Activated T-cell treated with anti-CD3 and anti-CD28 coated beads, Interleukin-2, amount 50 U/mL, for 48 hours (primary cell): ENCODE results near the gene ZNF141.
"Not testable (repeated sequence)": the region's sequence is repeated elsewhere in the genome, so short reads cannot be mapped to it uniquely, and the experiment has no call there.

Source experiments
- DNase-seq, 2 experiments: peaks; one replicate each; pipeline ENCODE4 v3.0.0-alpha.2; 2020

The ZNF141 gene

GRCh38 chr4:337143-337931 is at the start of gene ZNF141:
TSS of gene ZNF141 (plus strand) at chr4:337814. CDS start at chr4:337984, 170 bp downstream.
- DNase-seq: peak; percentile 93

- DNase-seq: no peak
Observed at GRCh38 chr4:288891-289290, 48.7 kb upstream of the ZNF141 start.

DNA sequence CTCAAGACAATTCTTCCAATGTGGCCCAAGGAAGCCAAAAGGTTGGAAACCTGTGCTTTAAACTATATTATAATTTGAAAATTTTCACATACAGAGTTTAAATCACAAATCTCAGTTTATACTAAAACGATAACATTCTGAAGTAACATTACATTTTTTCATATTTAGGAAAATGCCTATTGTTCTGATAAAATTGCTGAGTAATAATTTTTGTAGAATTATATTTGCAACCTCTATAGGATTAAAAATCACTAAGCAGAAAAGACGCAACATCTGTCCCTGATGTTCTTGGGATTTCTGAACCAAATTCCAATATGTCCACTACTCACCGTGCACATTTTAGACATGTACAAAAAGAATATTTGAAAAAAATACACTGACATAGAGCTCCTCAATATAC is 42.9 kb upstream of the ZNF141 start:
- DNase-seq: no peak

- DNase-seq: no peak
Observed at GRCh38 chr4:302381-302780, 35.2 kb upstream of the ZNF141 start.

- DNase-seq: not testable (repeated sequence)
Observed at GRCh38 chr4:304516-304915, 33.1 kb upstream of the ZNF141 start.

DNA sequence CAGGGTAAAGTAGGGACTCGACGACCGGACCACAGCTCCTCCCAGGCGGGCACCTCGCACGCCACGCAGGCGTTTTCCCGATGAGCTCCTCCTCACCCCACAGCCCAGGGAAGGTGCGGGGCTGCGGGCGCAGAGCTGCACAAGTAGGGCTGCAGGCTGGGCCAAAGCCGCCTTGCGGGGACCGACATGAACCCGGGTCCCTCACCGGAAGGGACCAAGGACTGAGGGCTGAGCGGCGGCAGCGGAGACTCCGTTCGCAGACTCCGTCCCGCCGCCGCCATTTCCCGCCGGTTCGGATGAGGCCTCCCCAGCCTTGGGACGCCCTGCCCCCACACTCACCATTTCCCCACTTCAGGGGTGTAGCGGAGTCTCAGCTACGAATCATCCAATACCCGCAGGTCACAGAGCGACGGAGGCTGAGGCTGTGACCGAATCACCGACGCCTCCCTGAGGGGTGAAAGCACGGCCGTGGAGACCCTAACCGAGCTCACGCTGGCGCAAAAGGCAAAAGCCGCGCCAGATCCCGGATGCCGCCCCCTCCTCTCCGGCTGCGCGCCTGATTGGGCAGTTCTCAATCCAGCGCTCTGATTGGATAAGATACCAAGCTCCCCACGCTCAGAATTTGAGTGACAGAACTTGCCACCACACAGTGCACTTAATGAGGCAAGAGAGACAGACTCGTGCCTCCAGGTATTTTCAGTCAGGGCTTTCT is 32.5 kb upstream of the ZNF141 start, which contains the start of gene ZNF732:
TSS of gene ZNF732 (minus strand) at position 506 of the 712 bp plus-strand sequence. CDS start at position 342, 164 bp downstream.
- no peak for DNase-seq

- DNase-seq: no peak
Observed at GRCh38 chr4:306551-306961, 31.1 kb upstream of the ZNF141 start.

DNA sequence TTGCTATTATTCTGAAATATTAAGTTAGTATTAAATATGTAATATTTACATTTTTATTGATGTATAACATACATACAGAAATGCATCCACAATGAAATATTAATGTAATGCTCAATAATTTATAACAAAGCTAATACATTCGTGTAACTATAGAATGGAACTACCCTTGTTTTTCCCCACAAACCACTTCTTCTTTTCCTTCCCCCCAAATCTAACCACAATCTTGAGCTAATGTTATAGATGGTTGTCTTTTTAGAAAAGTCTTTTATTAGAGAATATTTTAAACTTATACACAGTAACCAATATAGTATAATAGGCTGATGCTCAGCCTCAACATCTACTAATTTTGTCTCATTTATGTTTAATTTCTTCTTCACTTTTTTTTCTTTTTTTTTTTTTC is 27.8 kb upstream of the ZNF141 start:
- DNase-seq: no peak

DNA sequence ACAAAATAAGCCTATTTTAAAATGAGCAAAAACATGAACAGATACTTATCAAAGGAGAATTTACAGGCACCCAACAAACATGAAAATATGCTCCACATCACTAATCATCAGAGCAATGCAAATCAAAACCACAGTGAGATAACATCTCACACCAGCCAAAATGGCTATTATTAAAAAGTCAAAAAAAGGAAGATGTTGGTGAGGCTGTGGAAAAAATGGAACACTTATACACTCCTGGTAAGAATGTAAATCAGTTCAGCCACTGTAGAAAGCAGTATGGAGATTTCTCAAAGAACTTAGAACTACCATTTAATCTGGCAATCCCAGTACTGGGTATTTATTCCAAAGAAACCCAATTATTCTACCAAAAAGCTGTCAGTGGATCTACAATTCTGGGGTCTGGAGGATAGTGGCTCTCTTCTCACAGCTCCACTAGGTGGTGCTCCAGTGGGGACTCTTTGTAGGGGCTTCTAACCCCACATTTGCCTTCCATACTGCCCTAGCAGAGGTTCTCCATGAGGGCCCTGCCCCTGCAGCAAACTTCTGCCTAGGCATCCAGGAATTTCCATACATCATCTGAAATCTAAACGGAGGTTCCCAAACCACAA is 23.2 kb upstream of the ZNF141 start:
- DNase-seq: no peak

- DNase-seq: no peak
Observed at GRCh38 chr4:328729-329128, 8.9 kb upstream of the ZNF141 start.

- DNase-seq: no peak
Observed at GRCh38 chr4:335515-335914, 2.1 kb upstream of the ZNF141 start.

GRCh38 chr4:336099-336892 is 1.3 kb upstream of the ZNF141 start:
- DNase-seq: peak in 1 of 2 experiments; percentile 24

- no peak for DNase-seq
Observed at GRCh38 chr4:336893-337142, 796 bp upstream of the ZNF141 start.

DNA sequence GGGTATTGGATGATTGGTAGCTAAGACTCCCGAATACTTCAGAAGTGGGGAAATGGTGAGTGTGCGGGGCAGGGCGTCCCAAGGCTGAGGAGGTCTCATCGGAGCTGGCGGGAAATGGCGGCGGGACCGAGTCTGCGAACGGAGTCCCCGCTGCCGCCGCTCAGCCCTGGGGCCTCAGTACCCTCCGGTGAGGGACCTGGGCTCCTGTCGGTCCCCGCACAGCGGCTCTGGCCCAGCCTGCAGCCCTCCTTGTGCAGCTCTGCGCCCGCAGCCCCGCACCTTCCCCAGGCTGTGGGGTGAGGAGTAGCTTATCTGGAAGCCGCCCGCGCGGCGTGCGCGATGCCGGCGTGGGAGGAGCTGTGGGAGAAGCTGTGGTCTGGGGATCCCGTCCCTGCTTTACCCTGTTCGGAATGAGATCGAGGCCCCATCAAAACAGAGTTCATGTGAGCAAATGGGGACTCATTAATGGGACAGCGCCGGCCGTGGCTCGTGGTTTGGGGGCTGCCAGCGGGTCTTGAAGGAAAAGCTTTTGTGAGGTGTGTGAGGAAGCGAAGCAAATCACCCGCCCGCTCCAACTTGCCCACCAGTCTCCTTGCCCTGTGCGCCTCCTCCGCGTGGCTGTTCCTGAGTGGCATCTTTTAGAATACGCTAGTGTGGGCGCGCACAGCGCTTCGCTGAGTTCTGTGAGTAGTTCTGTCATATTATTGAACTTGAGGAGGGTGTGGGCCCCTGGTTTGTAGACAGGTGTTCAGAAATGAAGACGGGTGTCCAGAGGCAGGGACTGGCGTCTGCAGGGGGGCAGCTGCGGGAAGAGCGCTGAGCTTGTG is 531 bp downstream of the ZNF141 start:
- peak; percentile 73 to 77 for DNase-seq

DNA sequence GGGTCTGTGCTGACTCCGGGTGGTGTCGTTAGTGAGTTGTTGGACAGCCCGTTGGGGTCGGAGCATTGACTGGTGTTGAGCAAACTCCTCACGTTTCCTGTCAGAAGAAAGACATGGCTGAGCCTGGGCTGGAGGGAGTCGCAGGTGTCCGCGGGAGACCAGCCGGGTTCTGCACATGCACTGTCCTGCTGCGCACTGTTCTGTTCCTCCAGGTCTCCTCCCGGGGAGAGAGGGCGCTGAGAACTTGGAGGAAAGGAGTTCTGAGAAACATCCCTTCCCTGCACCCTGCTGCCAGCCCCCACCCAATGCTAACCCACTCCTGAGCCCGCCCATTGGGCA is 1.1 kb downstream of the ZNF141 start:
- no peak for DNase-seq

- DNase-seq: no peak
Observed at GRCh38 chr4:340011-340410, 2.4 kb downstream of the ZNF141 start.

DNA sequence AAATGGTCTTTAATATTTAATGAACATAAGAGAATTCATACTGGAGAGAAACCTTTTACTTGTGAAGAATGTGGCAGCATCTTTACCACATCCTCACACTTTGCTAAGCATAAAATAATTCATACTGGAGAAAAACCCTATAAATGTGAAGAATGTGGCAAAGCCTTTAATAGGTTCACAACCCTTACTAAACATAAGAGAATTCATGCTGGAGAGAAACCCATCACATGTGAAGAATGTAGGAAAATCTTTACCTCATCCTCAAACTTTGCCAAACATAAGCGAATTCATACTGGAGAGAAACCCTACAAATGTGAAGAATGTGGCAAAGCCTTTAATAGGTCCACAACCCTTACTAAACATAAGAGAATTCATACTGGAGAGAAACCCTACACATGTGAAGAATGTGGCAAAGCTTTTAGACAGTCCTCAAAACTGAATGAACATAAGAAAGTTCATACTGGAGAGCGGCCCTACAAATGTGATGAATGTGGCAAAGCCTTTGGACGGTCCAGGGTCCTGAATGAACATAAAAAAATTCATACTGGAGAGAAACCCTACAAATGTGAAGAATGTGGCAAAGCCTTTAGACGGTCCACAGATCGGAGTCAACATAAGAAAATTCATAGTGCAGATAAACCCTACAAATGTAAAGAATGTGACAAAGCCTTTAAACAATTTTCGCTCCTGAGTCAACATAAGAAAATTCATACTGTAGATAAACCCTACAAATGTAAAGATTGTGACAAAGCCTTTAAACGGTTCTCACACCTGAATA is 35.6 kb downstream of the ZNF141 start:
- DNase-seq: no peak

DNA sequence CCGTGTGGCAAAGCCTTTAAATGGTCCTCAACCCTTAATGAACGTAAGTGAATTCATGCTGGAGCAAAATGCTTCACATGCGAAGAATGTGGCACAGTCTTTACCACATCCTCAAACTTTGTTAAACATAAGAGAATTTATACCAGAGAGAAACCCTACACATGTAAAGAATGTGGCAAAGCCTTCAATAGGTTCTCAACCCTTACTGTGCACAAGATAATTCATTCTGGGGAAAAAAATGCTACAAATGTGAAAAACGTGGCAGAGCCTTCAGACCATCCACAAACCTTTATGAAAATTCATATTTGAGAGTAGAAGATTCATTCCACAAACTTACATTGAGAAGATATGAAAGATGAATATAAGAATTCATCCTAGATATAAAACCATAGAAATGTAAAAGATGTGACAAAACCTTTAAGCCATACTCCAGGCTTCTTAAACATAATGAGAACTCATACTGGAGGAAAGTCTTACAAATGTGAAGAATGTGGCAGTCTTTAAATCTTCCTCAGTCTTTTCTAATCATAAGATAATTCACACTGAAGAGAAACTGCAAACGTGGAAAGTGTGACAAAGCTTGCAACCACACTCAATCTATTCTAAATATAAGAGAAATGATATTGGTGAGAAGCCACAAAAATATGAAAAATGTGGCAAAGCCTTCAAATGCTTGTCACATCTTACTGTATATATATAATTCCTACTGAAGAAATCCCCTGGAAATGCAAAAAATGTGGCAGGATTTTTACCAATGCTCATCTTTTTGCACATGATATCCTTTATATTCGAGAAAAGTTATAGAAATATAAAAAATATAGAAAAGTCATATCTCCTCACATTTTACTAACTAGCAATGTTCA is 36.9 kb downstream of the ZNF141 start:
- no peak for DNase-seq

- DNase-seq: no peak
Observed at GRCh38 chr4:384311-385010, 46.8 kb downstream of the ZNF141 start.
